Coronary artery (tissue), 2 donors: ENCODE results near the gene TRAPPC5.

Source experiments
- DNase-seq: peaks from one replicate; pipeline ENCODE4 v3.0.0-alpha.2; 2017; ENCODE audit warnings: low spot score
- H3K27ac ChIP-seq, 2 donors: fragments of 200-600 bp; sonication (generic); one replicate each; pipeline ENCODE4 v1.5.1; 2016 to 2019
- H3K4me3 ChIP-seq: fragments of 200-600 bp; sonication (generic); 2 replicates; pipeline ENCODE4 v1.5.1; 2016; ENCODE audit warnings: mild to moderate bottlenecking, moderate library complexity
- CTCF ChIP-seq: fragments of 200-600 bp; sonication (generic); IDR thresholded peaks from one replicate; pipeline ENCODE4 v1.5.1; 2019; ENCODE audit warnings: antibody characterized with exemption

The TRAPPC5 gene

GRCh38 chr19:7709932-7710460, 29.4 kb downstream of the TRAPPC5 start:
- no peak for TF ChIP-seq CTCF
- DNase-seq = no peak
- Histone ChIP-seq H3K27ac (no peak overlapping the region), H3K4me3 (no peak overlapping the region)

DNA sequence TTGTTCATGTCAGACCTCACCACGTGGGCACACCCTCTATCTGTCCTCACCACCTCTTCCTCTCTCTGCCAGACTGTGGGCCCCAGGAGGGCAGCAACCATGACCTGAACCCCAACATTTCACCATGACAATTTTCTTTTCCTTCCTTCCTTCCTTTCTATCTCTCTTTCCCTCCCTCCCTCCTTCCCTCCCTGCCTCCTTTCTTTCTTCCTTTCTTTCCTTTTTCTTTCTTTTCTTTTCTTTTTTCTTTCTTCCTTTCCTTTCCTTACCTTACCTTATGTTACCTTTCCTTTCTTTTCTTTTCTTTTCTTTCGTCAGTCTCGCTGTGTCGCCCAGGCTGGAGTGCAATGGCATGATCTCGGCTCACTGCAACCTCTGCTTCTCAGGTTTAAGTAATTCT, 30.0 kb downstream of the TRAPPC5 start:
- TF ChIP-seq CTCF = no peak
- Histone ChIP-seq H3K4me3 (no peak overlapping the region), H3K27ac (no peak overlapping the region)
- DNase-seq = no peak

DNA sequence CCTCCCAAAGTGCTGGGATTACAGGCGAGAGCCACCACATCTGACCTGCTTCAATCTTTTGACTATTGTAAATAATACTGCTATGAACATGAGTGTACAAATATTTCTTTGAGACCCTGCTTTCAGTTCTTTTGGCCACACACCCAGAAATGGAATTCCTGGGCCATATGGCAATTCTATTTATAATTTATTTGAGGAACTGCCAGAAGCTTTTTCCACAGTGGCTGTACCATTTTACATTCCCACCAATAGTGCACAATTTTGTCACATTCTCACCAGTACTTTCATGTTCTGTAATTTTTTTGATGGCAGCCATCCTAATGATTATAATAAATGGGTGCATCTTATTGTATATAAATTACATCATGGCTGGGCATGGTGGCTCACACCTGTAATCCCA, 35.0 kb downstream of the TRAPPC5 start:
- no peak for TF ChIP-seq CTCF
- Histone ChIP-seq H3K4me3 (no peak overlapping the region), H3K27ac (no peak overlapping the region)
- no peak for DNase-seq

DNA sequence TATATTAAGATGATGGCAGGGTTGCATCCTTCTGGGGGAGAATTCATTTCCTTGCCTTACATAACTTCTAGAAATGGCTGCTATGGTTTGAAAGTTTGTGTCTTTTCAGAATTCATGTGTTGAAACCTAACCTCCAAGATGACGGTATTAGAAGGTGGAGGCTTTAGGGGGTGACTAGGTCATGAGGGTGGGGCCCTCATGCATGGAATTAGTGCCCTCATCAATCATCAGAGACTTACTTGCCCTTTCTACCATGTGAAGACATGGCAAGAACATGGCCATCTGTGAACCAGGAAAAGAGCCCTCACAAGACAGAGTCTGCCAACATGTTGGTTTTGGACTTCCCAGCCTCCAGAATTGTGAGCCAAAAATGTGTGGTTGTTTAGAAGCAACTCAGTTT, 36.1 kb downstream of the TRAPPC5 start:
- no peak overlapping the region for H3K27ac ChIP-seq
- TF ChIP-seq CTCF = no peak
- no peak for DNase-seq

GRCh38 chr19:7718668-7719067, 38.0 kb downstream of the TRAPPC5 start:
- no peak for DNase-seq
- Histone ChIP-seq H3K27ac (no peak overlapping the region), H3K4me3 (no peak overlapping the region)
- no peak for TF ChIP-seq CTCF

More for the DNA sequence above, 36.1 kb downstream of the TRAPPC5 start:
- H3K4me3 ChIP-seq = no peak overlapping the region

GRCh38 chr19:7720351-7720750, 39.7 kb downstream of the TRAPPC5 start:
- TF ChIP-seq CTCF = no peak

GRCh38 chr19:7722231-7722651, 41.6 kb downstream of the TRAPPC5 start:
- no peak for TF ChIP-seq CTCF
- Histone ChIP-seq H3K27ac (no peak overlapping the region), H3K4me3 (no peak overlapping the region)
- no peak for DNase-seq

More at GRCh38 chr19:7720351-7720750, 39.7 kb downstream of the TRAPPC5 start:
- no peak for DNase-seq
- Histone ChIP-seq H3K4me3 (no peak overlapping the region), H3K27ac (no peak overlapping the region)
